HCT116 (cell line): Measurements from ENCODE around the gene THRB. TPM values are rescaled to one million over a fixed set of nuclear protein-coding genes. Genes with fewer than 3 reads are reported as not detected.

Source experiments
- ATAC-seq: fragments of 200-7000 bp; cut with Tn5 transposase; 2 replicates; pipeline ENCODE4 v1.9.1; 2020; ENCODE audit warnings: mild to moderate bottlenecking, moderate library complexity
- BruUV-seq: library from RNA; stranded (reverse); fragments of 400-500 nt; replicated peaks from 2 replicates; lab custom pipeline; 2021; lab: Mats Ljungman, UMichigan
- CTCF ChIA-PET: fragments of 300-600 bp; sonication (Branson Sonifier 250); formaldehyde crosslinking; loops from one replicate; lab custom pipeline; 2021; ENCODE audit warnings: antibody characterized with exemption; lab: Charles Lee
- POLR2A ChIA-PET: fragments of 300-600, 350-600 bp; sonication (Branson Sonifier 250); formaldehyde crosslinking; loops from one replicate; lab custom pipeline; 2021; ENCODE audit warnings: antibody characterized with exemption; lab: Charles Lee
- RAD21 ChIA-PET, 2 experiments: fragments of 300-600 bp; sonication (Branson Sonifier 250); formaldehyde crosslinking; loops; one replicate each; lab custom pipeline; 2023; ENCODE audit warnings: low total read pairs in 2 of 2; ENCODE audit not compliant: uncharacterized antibody in 2 of 2, unreplicated experiment in 2 of 2, low non-redundant PET in 1 of 2; lab: Charles Lee
- DNase-seq: peaks from one replicate; pipeline ENCODE4 v3.0.0-alpha.2; 2010; ENCODE audit warnings: low read depth, low spot score
- H2AFZ ChIP-seq: fragments of 200-600 bp; shearing (Covaris generic), sonication (generic); 2 replicates; pipeline ENCODE4 v1.6.1; 2017; ENCODE audit warnings: low read depth, mixed run types, mixed read lengths, antibody characterized with exemption, low read length; ENCODE audit not compliant: poor library complexity, severe bottlenecking
- H3K27ac ChIP-seq: 2 replicates; pipeline ENCODE4 v1.5.1; 2012; ENCODE audit warnings: low read depth, low read length
- H3K27me3 ChIP-seq: fragments of 200-600 bp; sonication (generic); 2 replicates; pipeline ENCODE4 v1.6.1; 2016; ENCODE audit warnings: mixed run types, low read length, mixed read lengths; ENCODE audit not compliant: insufficient read depth
- H3K36me3 ChIP-seq, 2 experiments: fragments of 200-500 bp in 1 of 2; fragments of 200-600 bp in 1 of 2; sonication (Bioruptor generic) in 1 of 2; sonication (generic) in 1 of 2; 2 replicates each; pipeline versions ENCODE4 v1.5.1 to v1.6.1; 2014 to 2016; ENCODE audit warnings: low read length in 2 of 2, inconsistent platforms in 1 of 2, mixed read lengths in 1 of 2, mixed run types in 1 of 2; ENCODE audit not compliant: insufficient read depth in 2 of 2, control insufficient read depth in 1 of 2
- H3K4me1 ChIP-seq, 2 experiments: fragments of 200-600 bp in 1 of 2; sonication (generic) in 1 of 2; 2 replicates each; pipeline versions ENCODE4 v1.5.1 to v1.6.1; 2012 to 2017; ENCODE audit warnings: low read length in 2 of 2, inconsistent platforms in 1 of 2, mild to moderate bottlenecking in 1 of 2, mixed read lengths in 1 of 2, mixed run types in 1 of 2, moderate library complexity in 1 of 2; ENCODE audit not compliant: insufficient read depth in 2 of 2, control insufficient read depth in 1 of 2
- H3K4me2 ChIP-seq: fragments of 200-600 bp; sonication (generic); 2 replicates; pipeline ENCODE4 v1.6.1; 2017; ENCODE audit warnings: mixed run types, low read length, mixed read lengths
- H3K4me3 ChIP-seq, 2 experiments: fragments of 200-600 bp in 1 of 2; sonication (generic) in 1 of 2; replicated peaks in 1 of 2; 2 replicates each; pipeline ENCODE4 v1.5.1; 2011 to 2016; ENCODE audit warnings: low read length in 2 of 2, control low read depth in 1 of 2, low read depth in 1 of 2, mild to moderate bottlenecking in 1 of 2, mixed read lengths in 1 of 2, mixed run types in 1 of 2
- H3K79me2 ChIP-seq: fragments of 200-600 bp; sonication (generic); 2 replicates; pipeline ENCODE4 v1.6.1; 2017; ENCODE audit warnings: mild to moderate bottlenecking, mixed run types, low read length, moderate library complexity, mixed read lengths; ENCODE audit not compliant: insufficient read depth
- H3K9ac ChIP-seq: fragments of 200-600 bp; sonication (generic); 2 replicates; pipeline ENCODE4 v1.6.1; 2016; ENCODE audit warnings: low read length, mixed read lengths
- H3K9me2 ChIP-seq: fragments of 200-600 bp; sonication (generic), shearing (Covaris generic); 2 replicates; pipeline ENCODE4 v1.6.1; 2017; ENCODE audit warnings: mixed run types, mild to moderate bottlenecking, moderate library complexity; ENCODE audit not compliant: insufficient read depth
- H3K9me3 ChIP-seq, 2 experiments: fragments of 200-500 bp in 1 of 2; fragments of 200-600 bp in 1 of 2; sonication (Bioruptor generic) in 1 of 2; sonication (generic) in 1 of 2; 2 replicates each; pipeline ENCODE4 v1.6.1; 2014 to 2017; ENCODE audit warnings: low read length in 2 of 2, mixed read lengths in 2 of 2, inconsistent platforms in 1 of 2, low read depth in 1 of 2, mild to moderate bottlenecking in 1 of 2, mixed run types in 1 of 2, moderate library complexity in 1 of 2; ENCODE audit not compliant: control insufficient read depth in 1 of 2, insufficient read depth in 1 of 2
- H4K20me1 ChIP-seq: fragments of 200-600 bp; sonication (generic), shearing (Covaris generic); 2 replicates; pipeline ENCODE4 v1.6.1; 2017; ENCODE audit warnings: mixed run types, mild to moderate bottlenecking, moderate library complexity; ENCODE audit not compliant: insufficient read depth
- CBX3 ChIP-seq: IDR thresholded peaks from 2 replicates; pipeline ENCODE4 v1.6.1; 2012; ENCODE audit warnings: low read depth
- CEBPB ChIP-seq: IDR thresholded peaks from 2 replicates; pipeline ENCODE4 v1.6.1; 2012; ENCODE audit warnings: low read depth
- ELF1 ChIP-seq: IDR thresholded peaks from 2 replicates; pipeline ENCODE4 v1.6.1; 2012; ENCODE audit warnings: low read depth, borderline replicate concordance
- EZH2 ChIP-seq: fragments of 200-600 bp; sonication (generic); IDR thresholded peaks from 2 replicates; pipeline ENCODE4 v1.6.1; 2017; ENCODE audit warnings: antibody characterized with exemption, mixed run types
- EZH2phosphoT487 ChIP-seq: fragments of 200-600 bp; IDR thresholded peaks from 2 replicates; pipeline ENCODE4 v1.6.1; 2018; ENCODE audit warnings: antibody characterized with exemption, borderline replicate concordance
- JUND ChIP-seq: IDR thresholded peaks from 2 replicates; pipeline ENCODE4 v1.6.1; 2012
- RAD21 ChIP-seq: IDR thresholded peaks from 2 replicates; pipeline ENCODE4 v1.6.1; 2012; ENCODE audit warnings: low read depth, mild to moderate bottlenecking
- SP1 ChIP-seq: IDR thresholded peaks from 2 replicates; pipeline ENCODE4 v1.6.1; 2012; ENCODE audit warnings: low read depth
- TCF7L2 ChIP-seq: IDR thresholded peaks from 2 replicates; pipeline ENCODE4 v1.7.0; 2011; ENCODE audit warnings: borderline replicate concordance, inconsistent platforms; ENCODE audit not compliant: insufficient read depth, insufficient read length; ENCODE audit errors: extremely low read depth
- ZBTB33 ChIP-seq: IDR thresholded peaks from 2 replicates; pipeline ENCODE4 v1.6.1; 2011; ENCODE audit warnings: mild to moderate bottlenecking, low read length, moderate library complexity; ENCODE audit not compliant: insufficient replicate concordance; ENCODE audit errors: extremely low read depth
- ZFX ChIP-seq: fragments of 450-650 bp; IDR thresholded peaks from 2 replicates; pipeline ENCODE4 v1.6.1; 2017
- intact Hi-C: fragments of 100-400 bp; cut with micrococcal nuclease; formaldehyde crosslinking; loops from 2 replicates; pipeline ENCODE4 v1.10.0; 2022
- total RNA-seq: library from RNA; stranded (reverse); gene quantifications from one replicate; pipeline ENCODE4 v1.2.1, GENCODE V29; 2021; ENCODE audit not compliant: unreplicated experiment

THRB gene
- total RNA-seq, 1 experiment from 2014 or later = 2.5 TPM

GRCh38 chr3:24512564-24513197 is 18.0 kb upstream of the THRB start:
- H3K27ac ChIP-seq = no peak overlapping the region
- H3K27me3 ChIP-seq = no peaks in the 10 kb centered on the region
- no peak overlapping the region for H2AFZ ChIP-seq
- intact Hi-C loops = no loop called here
- CTCF ChIA-PET = no interaction called here
- DNase-seq = no peak
- POLR2A ChIA-PET = interaction anchor here (0.6 kb wide), 1 partner anchor 36 kb away, joined by 3 read pairs; no protein-coding TSS in a partner anchor
- no peaks in the 10 kb centered on the region for H3K36me3 ChIP-seq
- no peak for ATAC-seq
- H3K4me1 ChIP-seq = no peaks in the 10 kb centered on the region
- no peak overlapping the region for H3K4me3 ChIP-seq
- H3K9me2 ChIP-seq = no peaks in the 10 kb centered on the region
- H3K9me3 ChIP-seq = no peaks in the 10 kb centered on the region
- no peaks in the 10 kb centered on the region for H3K79me2 ChIP-seq
- H3K4me2 ChIP-seq = no peak overlapping the region
- no peak overlapping the region for H3K9ac ChIP-seq
- BruUV-seq = no TSS peak
- RAD21 ChIA-PET = no interaction called here
- TF ChIP-seq CEBPB (no peak), EZH2phosphoT487 (no peak), ELF1 (no peak), RAD21 (no peak), SP1 (no peak), CBX3 (no peak), ZFX (no peak), TCF7L2 (no peak), EZH2 (no peak), JUND (no peak), ZBTB33 (no peak)
- TF ChIP-seq, all 23 proteins: peak for 0
- H4K20me1 ChIP-seq = no peaks in the 10 kb centered on the region
